ENCODE results near the gene ZNF362. TPM values are rescaled to one million over a fixed set of nuclear protein-coding genes. Genes with fewer than 3 reads are reported as not detected.

The ZNF362 gene
- total RNA-seq, 1 donor from 2014 or later: 32.4 TPM

GRCh38 chr1:33296824-33297223 lies 40.5 kb downstream of the ZNF362 start:
- Histone ChIP-seq H3K9me3 (replicated peaks) (no peaks in the 10 kb centered on the region), H3K4me3 (no peak overlapping the region), H3K27me3 (ENCODE audit: low read depth) (no peaks in the 10 kb centered on the region), H3K4me1 (peaks cover 38% of the 10 kb centered on the region), H3K36me3 (peaks cover 51% of the 10 kb centered on the region), H3K27ac (replicated peaks) (no peak overlapping the region)
- DNase-seq: no peak
- no peak for TF ChIP-seq CTCF (IDR thresholded peaks at IDR 0.05; ENCODE audit: borderline replicate concordance)
- intact Hi-C loops (cut with micrococcal nuclease): loop anchor here (5.0 to 10.0 kb wide), 2 partner anchors 70 to 168 kb away; no protein-coding TSS in a partner anchor

DNA sequence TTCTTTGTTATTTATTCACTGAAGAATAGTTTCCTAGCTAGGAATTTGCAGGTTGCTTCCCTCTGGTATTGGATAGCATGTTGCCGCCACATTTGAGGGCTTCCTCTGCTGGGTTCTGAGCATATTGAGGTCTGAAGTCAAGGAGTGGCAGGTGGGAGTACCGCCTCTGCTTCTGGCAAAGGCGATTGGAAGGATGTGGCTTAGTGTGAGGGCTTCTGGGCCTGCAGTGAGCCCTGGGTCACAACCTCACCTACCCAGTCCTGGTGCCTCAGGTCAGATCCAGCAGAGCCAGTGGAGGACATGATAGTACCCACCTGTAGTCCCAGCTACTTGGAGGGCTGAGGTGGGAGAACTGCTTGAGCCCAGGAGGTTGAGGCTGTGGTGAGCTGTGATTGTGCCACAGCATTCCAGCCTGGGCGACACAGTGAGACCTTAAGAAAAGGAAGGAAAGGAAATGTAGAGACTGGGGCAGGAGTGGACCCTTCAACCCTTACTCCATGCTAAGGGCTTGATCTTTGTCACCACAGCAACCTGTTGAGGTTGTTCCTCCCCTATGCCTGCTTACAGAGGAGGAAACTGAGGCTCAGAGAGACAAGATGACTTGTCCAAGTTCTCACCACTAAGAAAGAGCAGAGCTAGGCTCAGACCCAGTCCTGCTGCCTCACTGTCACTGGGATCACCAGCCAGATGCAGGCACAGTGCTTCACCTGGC lies 41.8 kb downstream of the ZNF362 start:
- TF ChIP-seq CTCF (IDR thresholded peaks at IDR 0.05; ENCODE audit: borderline replicate concordance): no peak
- no peaks in the 10 kb centered on the region for H3K27me3 ChIP-seq (ENCODE audit: low read depth)
- no peak overlapping the region for H3K4me3 ChIP-seq
- peaks cover 38% of the 10 kb centered on the region for H3K4me1 ChIP-seq
- peaks cover 51% of the 10 kb centered on the region for H3K36me3 ChIP-seq
- DNase-seq: no peak
- peak overlapping the region; percentile 47 for H3K27ac ChIP-seq (replicated peaks)
- intact Hi-C loops (cut with micrococcal nuclease): loop anchor here (5.0 to 10.0 kb wide), 2 partner anchors 69 to 167 kb away; no protein-coding TSS in a partner anchor
- no peaks in the 10 kb centered on the region for H3K9me3 ChIP-seq (replicated peaks)

- intact Hi-C loops (cut with micrococcal nuclease): loop anchor here (5.0 to 10.0 kb wide), 2 partner anchors 69 to 166 kb away; no protein-coding TSS in a partner anchor
- peaks cover 38% of the 10 kb centered on the region for H3K4me1 ChIP-seq
- no peaks in the 10 kb centered on the region for H3K27me3 ChIP-seq (ENCODE audit: low read depth)
- H3K9me3 ChIP-seq (replicated peaks): no peaks in the 10 kb centered on the region
- TF ChIP-seq CTCF (IDR thresholded peaks at IDR 0.05; ENCODE audit: borderline replicate concordance): peak; percentile 97
- no peak overlapping the region for H3K4me3 ChIP-seq
- DNase-seq: peak; percentile 76
- H3K36me3 ChIP-seq: peaks cover 47% of the 10 kb centered on the region
- H3K27ac ChIP-seq (replicated peaks): peak overlapping the region; percentile 47
Measured at GRCh38 chr1:33298623-33299277, 42.5 kb downstream of the ZNF362 start.

DNA sequence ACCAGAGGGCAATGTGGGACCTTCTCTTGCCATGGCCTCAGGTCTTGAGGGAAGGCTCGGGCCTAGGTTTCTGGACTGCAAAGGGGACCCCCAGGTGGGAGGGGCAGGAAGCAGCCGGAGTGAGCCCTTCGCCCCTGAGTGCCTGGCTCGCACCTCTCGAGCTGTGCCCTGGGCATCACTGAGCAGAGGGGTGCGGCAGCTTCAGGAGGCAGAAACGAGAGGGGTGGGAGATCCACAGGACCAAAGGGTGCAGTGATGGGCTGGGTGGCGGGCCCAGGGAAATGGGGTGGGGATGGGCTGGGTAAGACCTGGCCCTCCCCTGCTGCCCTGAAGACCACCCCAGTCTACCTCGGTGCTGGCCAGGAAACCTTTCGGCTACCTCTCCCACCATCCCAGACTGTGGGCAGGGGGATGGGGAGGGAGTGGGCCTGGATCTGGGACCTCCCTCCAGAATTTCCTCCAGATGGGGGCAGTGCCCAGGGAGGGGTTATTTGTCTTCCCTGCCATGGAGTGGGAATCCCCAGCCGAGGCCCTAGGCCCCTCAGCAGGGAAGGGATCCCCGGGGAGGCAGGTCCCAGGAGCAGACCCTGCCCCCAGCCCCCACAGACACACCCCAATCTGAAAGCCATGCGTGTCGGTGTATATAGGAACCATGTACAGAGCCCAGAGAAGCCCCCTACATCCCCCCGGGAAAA lies 43.3 kb downstream of the ZNF362 start:
- no peak overlapping the region for H3K4me3 ChIP-seq
- H3K36me3 ChIP-seq: peaks cover 38% of the 10 kb centered on the region
- intact Hi-C loops (cut with micrococcal nuclease): loop anchor here (5.0 to 10.0 kb wide), 2 partner anchors 68 to 165 kb away; no protein-coding TSS in a partner anchor
- peaks cover 38% of the 10 kb centered on the region for H3K4me1 ChIP-seq
- no peak overlapping the region for H3K27ac ChIP-seq (replicated peaks)
- no peaks in the 10 kb centered on the region for H3K9me3 ChIP-seq (replicated peaks)
- no peaks in the 10 kb centered on the region for H3K27me3 ChIP-seq (ENCODE audit: low read depth)
- TF ChIP-seq CTCF (IDR thresholded peaks at IDR 0.05; ENCODE audit: borderline replicate concordance): no peak
- no peak for DNase-seq

GRCh38 chr1:33300673-33301072 lies 44.4 kb downstream of the ZNF362 start:
- intact Hi-C loops (cut with micrococcal nuclease): no loop called here
- peaks cover 30% of the 10 kb centered on the region for H3K36me3 ChIP-seq
- H3K9me3 ChIP-seq (replicated peaks): no peaks in the 10 kb centered on the region
- TF ChIP-seq CTCF (IDR thresholded peaks at IDR 0.05; ENCODE audit: borderline replicate concordance): no peak
- H3K4me3 ChIP-seq: no peak overlapping the region
- DNase-seq: peak; percentile 44
- peak overlapping the region; percentile 54 for H3K27ac ChIP-seq (replicated peaks)
- H3K4me1 ChIP-seq: peaks cover 29% of the 10 kb centered on the region
- no peaks in the 10 kb centered on the region for H3K27me3 ChIP-seq (ENCODE audit: low read depth)

All from left ventricle myocardium inferior (tissue), 1 donor.